ENCODE data around the gene MACROD2. TPM values are rescaled to one million over a fixed set of nuclear protein-coding genes. Genes with fewer than 3 reads are reported as not detected.

The MACROD2 gene
- total and polyA plus RNA-seq, 2 experiments from 2014 or later = 2.8 to 4.3 TPM

- no peak overlapping the region for H3K4me2 ChIP-seq
- no peaks in the 10 kb centered on the region for H3K27me3 ChIP-seq (ENCODE audit: insufficient read depth)
- no peaks in the 10 kb centered on the region; the same call in 1 of the 2 replicates for H3K9me2 ChIP-seq (ENCODE audit: insufficient read depth)
- no peaks in the 10 kb centered on the region for H3F3A ChIP-seq (replicated peaks; ENCODE audit: low read depth)
- no peak overlapping the region for H3K27ac ChIP-seq (ENCODE audit: low read depth)
- TF ChIP-seq JUNB (IDR thresholded peaks at IDR 0.05; ENCODE audit: unreplicated experiment) = no peak
- no peak for TF ChIP-seq EZH2 (IDR thresholded peaks at IDR 0.05; ENCODE audit: low read depth, unreplicated experiment)
- TF ChIP-seq NANOG (IDR thresholded peaks at IDR 0.05; ENCODE audit: borderline replicate concordance) = no peak
- no peak for TF ChIP-seq ZNF462 (CRISPR knock-in tag; IDR thresholded peaks at IDR 0.05)
- TF ChIP-seq STAT1 (IDR thresholded peaks at IDR 0.05; ENCODE audit: unreplicated experiment) = no peak
- TF ChIP-seq CREB1 (CRISPR knock-in tag; IDR thresholded peaks at IDR 0.05; ENCODE audit: low read depth) = no peak
- no peak for TF ChIP-seq EZH2phosphoT487 (IDR thresholded peaks at IDR 0.05; ENCODE audit: unreplicated experiment)
- TF ChIP-seq ZNF331 (CRISPR knock-in tag; IDR thresholded peaks at IDR 0.05; ENCODE audit: low read depth) = no peak
- no peak for TF ChIP-seq CTCF (conservative IDR thresholded peaks at IDR 0.05; ENCODE audit: low read depth in 2 of 2)
- TF ChIP-seq REST (IDR thresholded peaks at IDR 0.05; ENCODE audit: unreplicated experiment) = no peak
- TF ChIP-seq POLR2AphosphoS5 (IDR thresholded peaks at IDR 0.05; ENCODE audit: low read depth) = no peak
- no peak for TF ChIP-seq ETS1 (IDR thresholded peaks at IDR 0.05)
- no peaks in the 10 kb centered on the region for H4K20me1 ChIP-seq (replicated peaks; ENCODE audit: insufficient read depth)
- H3K36me3 ChIP-seq (ENCODE audit: insufficient read depth) = no peaks in the 10 kb centered on the region
- no peaks in the 10 kb centered on the region for H3K36me3 Mint-ChIP-seq (ENCODE audit: low read depth)
- no peak overlapping the region for H3K4me3 ChIP-seq
- no peak overlapping the region for H2AFZ ChIP-seq
- no peaks in the 10 kb centered on the region for H3K9me3 Mint-ChIP-seq
- H3K4me1 ChIP-seq (ENCODE audit: insufficient read depth) = no peaks in the 10 kb centered on the region
- H3K4me3 Mint-ChIP-seq = no peak overlapping the region
- no peak for DNase-seq (ENCODE audit: low spot score)
- peaks cover 6% of the 10 kb centered on the region; the same call in 2 of the 3 replicates for H3K4me1 Mint-ChIP-seq
- H3K79me2 ChIP-seq (replicated peaks; ENCODE audit: insufficient read depth) = no peaks in the 10 kb centered on the region
- H3K27ac Mint-ChIP-seq = no peak overlapping the region
- H3K27me3 Mint-ChIP-seq (ENCODE audit: insufficient read depth, low read depth, poor library complexity) = no peaks in the 10 kb centered on the region
- ATAC-seq = no peak
Measured at GRCh38 chr20:14497004-14497403, 501.7 kb downstream of the MACROD2 start.

Measured in GM23338 (cell line).